NB4 (cell line): ENCODE measurements around the gene SLC9A2.

ENCODE experiments used
- CTCF ChIP-seq: IDR thresholded peaks from one replicate; pipeline ENCODE4 v1.5.1; 2012; ENCODE audit warnings: low read depth, low read length
- MAX ChIP-seq: IDR thresholded peaks from 2 replicates; pipeline ENCODE4 v1.6.1; 2011; ENCODE audit warnings: low read depth, low read length
- POLR2A ChIP-seq: IDR thresholded peaks from 2 replicates; pipeline ENCODE4 v1.6.1; 2011; ENCODE audit warnings: mild to moderate bottlenecking; ENCODE audit not compliant: insufficient read length; ENCODE audit errors: extremely low read depth

DNA sequence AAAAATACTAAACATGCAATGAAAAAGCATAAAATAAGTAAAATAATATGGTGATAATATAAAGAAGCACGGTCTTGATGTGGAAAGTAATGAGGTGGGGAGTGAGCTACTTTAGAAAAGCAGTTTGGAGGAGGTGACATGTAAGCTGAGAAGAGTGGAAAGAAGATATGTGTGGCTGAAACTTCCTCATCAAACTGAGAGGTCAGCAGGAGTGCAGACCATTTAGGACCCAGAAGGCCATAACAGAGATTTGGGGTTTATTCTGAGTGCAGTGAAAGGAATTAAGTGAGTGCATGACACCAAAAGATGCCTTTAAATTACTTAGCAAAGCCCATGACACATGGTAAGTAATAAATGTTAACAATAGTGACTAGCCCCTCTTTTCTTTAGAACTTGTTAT, 118.1 kb downstream of the SLC9A2 start:
- TF ChIP-seq CTCF: no peak
- no peak for TF ChIP-seq MAX
- no peak for TF ChIP-seq POLR2A
